Endothelial cell of umbilical vein (primary cell): ENCODE results near the gene INHBC. TPM values are rescaled to one million over a fixed set of nuclear protein-coding genes. Genes with fewer than 3 reads are reported as not detected.

Experiments used
- BruUV-seq: library from RNA; stranded (reverse); fragments of 400-500 nt; replicated peaks from 2 replicates; lab custom pipeline; 2021; lab: Mats Ljungman, UMichigan
- CTCF ChIA-PET: fragments of 300-600, 350-600 bp; sonication (Branson Sonifier 250); formaldehyde crosslinking; loops from one replicate; lab custom pipeline; 2021; ENCODE audit warnings: antibody characterized with exemption, inconsistent platforms; lab: Charles Lee
- POLR2A ChIA-PET: fragments of 300-600, 350-600 bp; sonication (Branson Sonifier 250); formaldehyde crosslinking; loops from one replicate; lab custom pipeline; 2021; ENCODE audit warnings: antibody characterized with exemption, inconsistent platforms; lab: Charles Lee
- DNase-seq: peaks from one replicate; pipeline ENCODE4 v3.0.0-alpha.2; 2011; ENCODE audit warnings: low read depth, low spot score
- FAIRE-seq: peaks from 2 replicates; lab custom pipeline; 2011; peaks lifted over from hg19 to GRCh38; lab: Jason Lieb, UNC
- H2AFZ ChIP-seq: 2 replicates; pipeline ENCODE4 v1.6.0; 2012; ENCODE audit warnings: low read depth, low read length, control low read depth, inconsistent platforms
- H3K27ac ChIP-seq: 2 replicates; pipeline ENCODE4 v1.5.1; 2011; ENCODE audit warnings: low read depth, mild to moderate bottlenecking, control low read depth, low read length, moderate library complexity; ENCODE audit not compliant: insufficient read depth
- H3K27me3 ChIP-seq, 2 experiments: 2 replicates each; pipeline versions ENCODE4 v1.6.0 to v1.6.1; 2011; ENCODE audit warnings: low read length in 2 of 2, mixed read lengths in 1 of 2; ENCODE audit not compliant: control insufficient read depth in 2 of 2, insufficient read depth in 2 of 2
- H3K36me3 ChIP-seq, 2 experiments: 2 replicates in 1 of 2; 3 replicates in 1 of 2; pipeline ENCODE4 v1.5.1; 2011; ENCODE audit warnings: low read length in 2 of 2, mild to moderate bottlenecking in 1 of 2, moderate library complexity in 1 of 2; ENCODE audit not compliant: control insufficient read depth in 2 of 2, insufficient read depth in 2 of 2; ENCODE audit errors: extremely low read depth in 1 of 2
- H3K4me1 ChIP-seq: 3 replicates; pipeline ENCODE4 v1.5.1; 2011; ENCODE audit warnings: mild to moderate bottlenecking, low read length; ENCODE audit not compliant: control insufficient read depth, insufficient read depth; ENCODE audit errors: extremely low read depth
- H3K4me2 ChIP-seq: 2 replicates; pipeline ENCODE4 v1.6.1; 2011; ENCODE audit warnings: low read length, control low read depth, mixed read lengths; ENCODE audit not compliant: insufficient read depth
- H3K4me3 ChIP-seq, 3 experiments: fragments of 200-600 bp in 1 of 3; sonication (generic), shearing (Covaris generic) in 1 of 3; replicated peaks in 1 of 3; 2 replicates each; pipeline ENCODE4 v1.5.1; 2011 to 2016; ENCODE audit warnings: control low read depth in 3 of 3, low read length in 3 of 3, mild to moderate bottlenecking in 2 of 3, inconsistent platforms in 1 of 3, low read depth in 1 of 3, moderate library complexity in 1 of 3; ENCODE audit not compliant: insufficient read depth in 1 of 3
- H3K79me2 ChIP-seq: 2 replicates; pipeline ENCODE4 v1.6.0; 2012; ENCODE audit warnings: low read length, inconsistent platforms; ENCODE audit not compliant: control insufficient read depth, insufficient read depth
- H3K9ac ChIP-seq: replicated peaks from 2 replicates; pipeline ENCODE3; 2011; ENCODE audit warnings: low read length, control low read depth; ENCODE audit not compliant: insufficient read depth; ENCODE audit errors: extremely low read depth
- H3K9me1 ChIP-seq: replicated peaks from 3 replicates; pipeline ENCODE4 v1.6.0; 2011; ENCODE audit warnings: mild to moderate bottlenecking, low read length; ENCODE audit not compliant: control insufficient read depth, insufficient read depth; ENCODE audit errors: extremely low read depth
- H3K9me3 ChIP-seq: replicated peaks from 2 replicates; pipeline ENCODE4 v1.5.1; 2012; ENCODE audit warnings: low read length, inconsistent platforms; ENCODE audit not compliant: control insufficient read depth, insufficient read depth
- H4K20me1 ChIP-seq: replicated peaks from 2 replicates; pipeline ENCODE3; 2011; ENCODE audit warnings: mild to moderate bottlenecking, low read length; ENCODE audit not compliant: control insufficient read depth, insufficient read depth; ENCODE audit errors: extremely low read depth
- JUN ChIP-seq: IDR thresholded peaks from 2 replicates; pipeline ENCODE4 v1.6.1; 2011; ENCODE audit warnings: borderline replicate concordance, low read depth; ENCODE audit not compliant: insufficient read length, insufficient read depth
- MYC ChIP-seq: IDR thresholded peaks from one replicate; pipeline ENCODE4 v1.6.1; 2011; ENCODE audit warnings: mild to moderate bottlenecking, low read depth, low read length
- POLR2A ChIP-seq: IDR thresholded peaks from 2 replicates; pipeline ENCODE4 v1.6.1; 2012; ENCODE audit warnings: low read depth, mild to moderate bottlenecking, control low read depth, low read length
- POLR2AphosphoS5 ChIP-seq: IDR thresholded peaks from 2 replicates; pipeline ENCODE4 v1.6.1; 2012; ENCODE audit warnings: low read depth, mild to moderate bottlenecking, control low read depth, low read length, moderate library complexity; ENCODE audit not compliant: insufficient read depth
- dilution Hi-C: fragments of 300-500 bp; cut with MboI; formaldehyde crosslinking; loops from one replicate; pipeline ENCODE4 v1.15.0; 2019; ENCODE audit warnings: low sequenced_read_pairs; ENCODE audit not compliant: extremely low pct_ligation_motif_present
- intact Hi-C: fragments of 100-400 bp; cut with micrococcal nuclease; formaldehyde crosslinking; loops from one replicate; pipeline ENCODE4 v1.10.0; 2022
- polyA plus RNA-seq, 4 experiments: library from polyadenylated mRNA; depleted of rRNA in 3 of 4; stranded (reverse) in 3 of 4; unstranded in 1 of 4; fragments of >200 nt; gene quantifications; 2 replicates each; pipeline versions ENCODE4 v1.2.1 to v1.2.3, GENCODE V29; 2011 to 2012; ENCODE audit warnings: missing spikeins in 1 of 4
- total RNA-seq: library from RNA; stranded (reverse); gene quantifications from 2 replicates; pipeline ENCODE4 v1.2.3, GENCODE V29; 2021
- TF ChIP-seq, protein P1 (sequence below), 2 donors: IDR thresholded peaks; 1 replicate in 1 of 2; 2 replicates in 1 of 2; pipeline ENCODE4 v1.5.1; 2011; ENCODE audit warnings: low read length in 2 of 2, mild to moderate bottlenecking in 2 of 2, moderate library complexity in 2 of 2, control low read depth in 1 of 2, inconsistent platforms in 1 of 2, low read depth in 1 of 2; ENCODE audit not compliant: insufficient read depth in 1 of 2; ENCODE audit errors: extremely low read depth in 1 of 2

Gene INHBC
- total and polyA plus RNA-seq, 2 donors (not counting 3 experiments of a cell fraction or from before 2014, with no cell fraction given), result not detected

DNA sequence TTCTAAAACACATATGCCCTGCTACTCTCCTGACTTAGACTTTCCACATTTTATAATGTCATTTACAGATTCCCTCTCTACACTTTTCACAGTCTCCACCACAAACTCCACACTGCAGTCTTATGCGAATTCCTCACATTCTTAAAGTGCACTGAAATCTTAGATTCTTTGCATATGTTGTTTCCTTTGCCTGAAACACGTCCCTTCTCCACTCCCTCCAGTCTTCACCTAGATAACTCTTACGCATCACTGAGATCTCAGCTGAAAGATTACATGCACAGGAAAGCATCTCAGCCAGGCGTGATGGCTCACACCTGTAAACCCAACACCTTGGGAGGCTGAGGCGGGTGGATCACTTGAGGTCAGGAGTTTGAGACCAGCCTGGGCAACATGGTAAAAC lies 48.9 kb downstream of the INHBC start:
- CTCF ChIA-PET, result interaction anchor here (1.2 kb wide), 1 partner anchor 8 kb away, joined by 3 read pairs; no protein-coding TSS in a partner anchor
- no peaks in the 10 kb centered on the region for H3K9me1 ChIP-seq
- H3K27me3 ChIP-seq, result peaks cover 5 to 6% of the 10 kb centered on the region in 2 experiments
- H3K4me1 ChIP-seq, result peaks cover 7% of the 10 kb centered on the region
- no peak overlapping the region for H3K9ac ChIP-seq
- DNase-seq, result no peak
- H2AFZ ChIP-seq, result no peak overlapping the region
- dilution Hi-C loops (no loop called here), intact Hi-C loops (no loop called here)
- H4K20me1 ChIP-seq, result no peaks in the 10 kb centered on the region
- no peak for FAIRE-seq
- POLR2A ChIA-PET, result no interaction called here
- H3K4me2 ChIP-seq, result no peak overlapping the region
- BruUV-seq, result no TSS peak
- no peak for TF ChIP-seq POLR2AphosphoS5
- TF ChIP-seq MYC, result no peak
- TF ChIP-seq POLR2A, result no peak
- TF ChIP-seq JUN, result no peak
- TF ChIP-seq, protein P1, sequence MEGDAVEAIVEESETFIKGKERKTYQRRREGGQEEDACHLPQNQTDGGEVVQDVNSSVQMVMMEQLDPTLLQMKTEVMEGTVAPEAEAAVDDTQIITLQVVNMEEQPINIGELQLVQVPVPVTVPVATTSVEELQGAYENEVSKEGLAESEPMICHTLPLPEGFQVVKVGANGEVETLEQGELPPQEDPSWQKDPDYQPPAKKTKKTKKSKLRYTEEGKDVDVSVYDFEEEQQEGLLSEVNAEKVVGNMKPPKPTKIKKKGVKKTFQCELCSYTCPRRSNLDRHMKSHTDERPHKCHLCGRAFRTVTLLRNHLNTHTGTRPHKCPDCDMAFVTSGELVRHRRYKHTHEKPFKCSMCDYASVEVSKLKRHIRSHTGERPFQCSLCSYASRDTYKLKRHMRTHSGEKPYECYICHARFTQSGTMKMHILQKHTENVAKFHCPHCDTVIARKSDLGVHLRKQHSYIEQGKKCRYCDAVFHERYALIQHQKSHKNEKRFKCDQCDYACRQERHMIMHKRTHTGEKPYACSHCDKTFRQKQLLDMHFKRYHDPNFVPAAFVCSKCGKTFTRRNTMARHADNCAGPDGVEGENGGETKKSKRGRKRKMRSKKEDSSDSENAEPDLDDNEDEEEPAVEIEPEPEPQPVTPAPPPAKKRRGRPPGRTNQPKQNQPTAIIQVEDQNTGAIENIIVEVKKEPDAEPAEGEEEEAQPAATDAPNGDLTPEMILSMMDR (IDR thresholded peaks at IDR 0.05; ENCODE audit: extremely low read depth in 1 of 2, insufficient read depth in 1 of 2, low read depth in 1 of 2, low read length in 2 of 2), result no peak
- no peaks in the 10 kb centered on the region for H3K9me3 ChIP-seq
- peaks cover 6% of the 10 kb centered on the region for H3K79me2 ChIP-seq
- H3K4me3 ChIP-seq, result no peak overlapping the region
- H3K27ac ChIP-seq, result no peak overlapping the region
- H3K36me3 ChIP-seq, result no peaks in the 10 kb centered on the region

GRCh38 chr12:57485695-57486094 lies 51.1 kb downstream of the INHBC start:
- no peak overlapping the region for H3K27ac ChIP-seq
- CTCF ChIA-PET, result interaction anchor here (0.6 to 1.3 kb wide), 2 partner anchors 10 to 153 kb away, joined by 3 to 4 read pairs; no protein-coding TSS in a partner anchor
- intact Hi-C loops (loop anchor here (5.0 kb wide), 1 partner anchor 37 kb away; the partner anchor contains the start of genes DDIT3 and MBD6), dilution Hi-C loops (no loop called here)
- H3K79me2 ChIP-seq, result peaks cover 23% of the 10 kb centered on the region
- no peaks in the 10 kb centered on the region for H3K9me3 ChIP-seq
- H3K27me3 ChIP-seq, result peaks cover 3% of the 10 kb centered on the region in 2 experiments
- H3K4me1 ChIP-seq, result peaks cover 9% of the 10 kb centered on the region
- POLR2A ChIA-PET, result no interaction called here
- no TSS peak for BruUV-seq
- H3K4me3 ChIP-seq, result no peak overlapping the region
- FAIRE-seq, result no peak
- no peak overlapping the region for H3K9ac ChIP-seq
- peaks cover 2 to 11% of the 10 kb centered on the region in 2 experiments for H3K36me3 ChIP-seq
- no peak overlapping the region for H3K4me2 ChIP-seq
- TF ChIP-seq JUN, result no peak
- TF ChIP-seq POLR2A, result no peak
- no peaks in the 10 kb centered on the region for H4K20me1 ChIP-seq
- DNase-seq, result no peak
- no peak overlapping the region for H2AFZ ChIP-seq
- H3K9me1 ChIP-seq, result no peaks in the 10 kb centered on the region
